Central memory CD4-positive, alpha-beta T cell (primary cell): ENCODE measurements around the gene PSPN.
"Not testable (repeated sequence)": the region's sequence is repeated elsewhere in the genome, so short reads cannot be mapped to it uniquely, and the experiment has no call there.

Experiments used
- DNase-seq: peaks from one replicate; pipeline ENCODE4 v3.0.0; 2022

Gene PSPN

DNA sequence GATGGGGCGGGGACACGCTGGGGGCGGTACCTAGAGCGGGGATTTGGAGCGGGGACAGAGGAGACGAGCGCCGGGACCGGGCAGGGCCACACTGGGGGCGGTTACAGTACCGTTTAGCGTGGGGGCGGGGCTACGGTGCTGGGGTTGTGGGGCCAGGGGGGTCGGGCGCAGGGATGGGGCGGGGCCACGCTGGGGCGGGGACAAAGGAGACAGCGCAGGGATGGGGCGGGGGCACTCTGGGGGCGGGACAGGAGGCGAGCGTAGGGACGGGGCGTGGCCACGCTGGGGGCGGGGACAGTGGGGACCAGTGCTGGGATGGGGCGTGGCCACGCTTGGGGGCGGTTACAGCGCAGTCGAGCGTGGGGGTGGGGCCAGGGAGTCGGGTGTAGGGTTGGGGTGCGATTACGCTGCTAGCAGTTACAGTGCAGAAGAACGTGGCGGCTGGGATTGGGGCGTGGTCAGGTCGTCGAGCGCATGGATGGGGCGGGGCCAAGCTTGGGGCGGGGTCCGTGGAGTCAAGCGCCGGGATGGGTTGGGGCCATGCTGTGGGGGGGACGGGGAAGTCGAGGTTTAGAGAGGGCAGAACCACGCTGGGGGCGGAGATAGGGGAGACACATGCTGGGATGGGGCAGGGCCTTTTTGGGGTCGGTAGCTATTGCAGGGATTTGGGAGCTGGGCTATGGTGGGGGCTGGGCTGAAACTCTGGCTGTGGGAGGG is 2.5 kb downstream of the PSPN start:
- DNase-seq, result peak; percentile 95

- DNase-seq, result peak; percentile 98
Measured at GRCh38 chr19:6372594-6373095, 3.1 kb downstream of the PSPN start, which contains the start of gene ALKBH7. ALKBH7 (plus strand) TSS chr19:6372794; CDS start chr19:6372821, 27 bp downstream.

GRCh38 chr19:6364353-6364752 is 11.4 kb downstream of the PSPN start:
- DNase-seq, result no peak

DNA sequence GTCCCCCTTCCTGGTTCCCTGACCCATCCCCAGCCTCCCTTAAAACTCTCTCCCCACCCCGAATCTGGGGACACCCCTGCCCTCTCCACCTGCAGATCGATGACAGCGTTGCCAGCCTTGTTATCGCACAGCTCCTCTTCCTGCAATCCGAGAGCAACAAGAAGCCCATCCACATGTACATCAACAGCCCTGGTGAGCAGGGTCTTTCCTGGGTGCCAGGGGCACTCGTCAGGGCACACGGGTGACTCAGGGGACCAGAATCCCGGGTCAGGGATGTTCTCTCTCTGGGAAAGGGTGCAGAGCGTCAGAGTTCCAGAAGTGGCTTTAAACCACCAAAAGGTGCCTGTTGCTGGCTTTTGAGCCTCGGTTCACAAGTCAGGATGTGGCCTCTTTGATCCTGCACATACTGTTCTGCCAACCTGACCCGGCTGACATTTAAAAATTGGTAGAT is 13.4 kb downstream of the PSPN start:
- DNase-seq, result peak; percentile 70

- DNase-seq, result no peak
Measured at GRCh38 chr19:6362027-6362350, 13.7 kb downstream of the PSPN start.

GRCh38 chr19:6360857-6361216 is 14.9 kb downstream of the PSPN start:
- DNase-seq, result not testable (repeated sequence)

DNA sequence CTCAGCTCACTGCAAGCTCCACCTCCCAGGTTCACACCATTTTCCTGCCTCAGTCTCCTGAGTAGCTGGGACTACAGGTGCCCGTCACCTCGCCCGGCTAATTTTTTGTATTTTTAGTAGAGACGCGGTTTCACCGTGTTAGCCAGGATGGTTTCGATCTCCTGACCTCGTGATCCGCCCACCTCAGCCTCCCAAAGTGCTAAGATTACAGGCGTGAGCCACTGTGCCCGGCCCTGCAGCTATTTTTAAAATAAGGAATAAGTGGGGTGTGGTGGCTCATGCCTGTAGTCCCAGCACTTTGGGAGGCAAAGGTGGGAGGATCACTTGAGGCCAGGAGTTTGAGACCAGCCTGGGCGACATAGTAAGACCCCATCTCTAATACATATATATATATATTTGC is 15.3 kb downstream of the PSPN start:
- not testable (repeated sequence) for DNase-seq

DNA sequence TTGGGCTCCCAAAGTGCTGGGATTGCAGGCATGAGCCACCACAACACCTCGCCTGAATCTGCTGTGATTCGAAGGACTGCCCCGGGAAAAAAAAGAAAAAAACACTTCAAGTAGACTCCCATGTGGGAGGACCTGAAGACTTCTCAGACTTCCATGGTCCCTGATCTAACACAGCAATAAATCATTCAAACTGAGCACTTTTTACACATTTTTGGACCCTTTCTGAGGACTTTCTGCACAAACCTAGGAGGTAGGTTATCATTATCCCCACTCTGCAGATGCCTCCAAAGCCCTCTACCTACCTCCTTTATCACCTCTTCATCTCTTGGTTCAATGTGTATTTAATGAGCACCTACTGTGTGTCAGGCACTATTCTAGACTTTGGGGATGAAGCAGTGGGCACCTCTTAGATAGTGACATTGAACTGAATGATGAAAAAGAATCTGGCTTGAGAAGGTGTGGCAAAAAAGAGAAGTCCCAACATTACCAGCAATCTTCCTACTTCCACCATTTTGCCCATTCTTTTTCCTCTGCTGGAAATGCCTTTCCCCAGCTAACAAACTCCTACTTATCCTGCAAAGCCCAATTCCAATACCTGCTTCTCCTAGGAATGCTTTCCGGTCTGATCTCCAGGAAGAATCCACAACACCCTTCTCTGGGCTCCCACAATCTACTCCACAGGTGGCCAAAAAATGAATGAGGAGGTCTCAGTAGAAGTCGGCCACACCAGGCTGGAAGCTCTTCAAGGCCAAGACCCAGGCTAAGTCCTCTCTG is 16.0 kb downstream of the PSPN start:
- no peak for DNase-seq

GRCh38 chr19:6358003-6358402 is 17.7 kb downstream of the PSPN start:
- DNase-seq, result no peak

DNA sequence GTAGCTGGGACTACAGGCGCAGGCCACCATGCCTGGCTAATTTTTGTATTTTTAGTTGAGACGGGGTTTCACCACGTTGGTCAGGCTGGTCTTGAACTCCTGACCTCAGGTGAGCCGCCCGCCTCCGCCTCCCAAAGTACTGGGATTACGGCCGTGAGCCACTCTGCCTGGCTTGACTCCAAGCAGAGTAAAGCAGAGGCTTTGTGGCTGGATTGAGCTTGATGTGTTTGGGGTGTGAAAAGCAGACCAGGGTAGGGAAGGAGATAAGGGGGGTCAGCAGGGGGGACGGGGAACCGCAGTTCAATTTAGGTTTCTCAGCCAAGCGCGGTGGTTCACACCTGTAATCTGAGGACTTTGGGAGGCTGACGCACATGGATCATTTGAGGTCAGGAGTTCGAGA is 18.6 kb downstream of the PSPN start:
- no peak for DNase-seq

DNA sequence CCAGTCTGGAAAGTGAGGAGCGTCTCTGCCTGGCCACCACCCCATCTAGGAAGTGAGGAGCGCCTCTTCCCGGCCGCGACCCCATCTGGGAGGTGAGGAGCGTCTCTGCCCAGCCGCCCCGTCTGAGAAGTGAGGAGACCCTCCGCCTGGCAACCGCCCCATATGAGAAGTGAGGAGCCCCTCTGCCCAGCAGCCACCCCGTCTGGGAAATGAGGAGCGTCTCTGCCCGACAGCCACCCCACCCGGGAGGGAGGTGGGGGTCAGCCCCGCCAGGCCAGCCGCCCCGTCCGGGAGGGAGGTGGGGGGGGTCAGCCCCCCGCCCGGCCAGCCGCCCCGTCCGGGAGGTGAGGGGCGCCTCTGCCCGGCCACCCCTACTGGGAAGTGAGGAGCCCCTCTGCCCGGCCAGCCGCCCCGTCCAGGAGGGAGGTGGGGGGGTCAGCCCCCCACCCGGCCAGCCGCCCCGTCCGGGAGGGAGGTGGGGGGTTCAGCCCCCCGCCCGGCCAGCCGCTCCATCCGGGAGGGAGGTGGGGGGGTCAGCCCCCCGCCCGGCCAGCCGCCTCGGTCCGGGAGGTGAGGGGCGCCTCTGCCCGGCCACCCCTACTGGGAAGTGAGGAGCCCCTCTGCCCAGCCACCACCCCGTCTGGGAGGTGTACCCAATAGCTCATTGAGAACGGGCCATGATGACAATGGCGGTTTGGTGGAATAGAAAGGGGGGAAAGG is 20.3 kb downstream of the PSPN start:
- not testable (repeated sequence) for DNase-seq

- no peak for DNase-seq
Measured at GRCh38 chr19:6354098-6354674, 21.5 kb downstream of the PSPN start.

DNA sequence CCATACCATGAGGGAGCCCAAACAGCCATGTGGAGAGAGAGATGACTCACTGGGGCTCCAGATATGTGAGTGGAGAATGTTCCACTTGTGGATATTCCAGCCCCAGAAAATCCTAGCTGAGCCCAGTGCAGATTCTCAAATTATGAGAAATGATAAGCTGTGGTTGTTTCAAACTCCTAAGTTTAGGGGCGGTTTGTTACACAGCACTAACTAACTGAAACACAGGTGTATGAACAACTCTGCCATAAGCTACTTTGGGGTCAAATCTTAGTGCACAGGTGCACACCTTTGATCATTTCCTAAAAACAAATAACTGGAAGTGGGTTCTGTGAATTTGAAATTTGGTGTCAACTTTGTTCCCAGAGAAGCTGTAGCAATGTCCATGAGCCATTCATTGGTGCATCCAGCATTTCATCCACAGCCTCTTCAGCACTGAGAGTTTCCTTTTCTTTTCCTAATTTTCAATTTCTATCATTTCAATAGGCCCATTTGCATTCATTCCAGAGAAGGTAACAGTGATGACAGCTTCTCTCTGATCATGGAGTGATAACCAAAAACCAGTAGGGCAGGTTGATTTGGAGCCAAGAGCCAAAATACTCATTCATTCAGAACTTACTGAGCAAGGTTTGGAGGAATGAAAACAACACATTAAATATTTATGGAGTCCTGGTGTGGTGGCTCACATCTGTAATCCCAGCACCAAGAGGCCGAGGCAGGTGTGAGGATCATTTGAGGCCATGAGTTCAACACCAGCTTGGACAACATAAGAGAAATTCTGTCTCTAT is 23.2 kb downstream of the PSPN start:
- no peak for DNase-seq

DNA sequence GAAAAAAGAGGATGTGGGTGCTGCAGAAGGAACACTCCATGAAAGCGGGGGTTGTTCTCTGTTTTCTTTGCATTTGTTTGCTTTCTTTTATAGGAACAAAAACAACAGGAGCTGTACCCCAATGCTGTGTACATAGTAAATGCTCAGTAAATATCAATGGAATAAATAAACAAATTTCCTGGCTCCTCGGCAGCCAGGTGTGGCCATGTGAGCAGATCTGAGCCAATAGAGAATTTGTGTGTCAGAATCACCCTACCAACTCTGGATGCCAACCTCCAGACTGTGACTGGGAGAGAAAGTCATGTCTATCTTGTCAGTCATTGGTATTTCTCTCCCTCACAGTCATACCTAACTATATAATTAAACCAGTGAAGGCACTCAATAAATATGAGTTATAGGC is 25.0 kb downstream of the PSPN start:
- DNase-seq, result no peak

GRCh38 chr19:6349271-6349670 is 26.5 kb downstream of the PSPN start:
- DNase-seq, result not testable (repeated sequence)

DNA sequence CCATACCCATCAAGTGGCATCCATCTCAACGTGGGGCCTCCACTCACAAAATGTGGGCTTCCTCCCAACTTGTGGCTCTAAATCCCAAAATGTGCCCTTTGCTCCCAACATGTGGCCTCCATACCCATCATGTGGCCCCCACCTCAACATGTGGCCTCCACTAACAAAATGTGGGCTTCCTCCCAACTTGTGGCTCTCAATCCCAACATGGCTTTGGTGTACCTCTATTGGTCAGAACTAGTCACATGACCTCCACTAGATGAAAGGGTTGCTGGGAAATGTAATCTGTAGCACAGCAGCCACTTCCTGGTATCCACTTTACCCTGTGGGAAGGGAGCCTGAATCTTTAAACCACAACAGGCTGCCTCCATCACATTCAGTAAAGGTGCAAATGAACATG is 32.3 kb downstream of the PSPN start:
- no peak for DNase-seq

GRCh38 chr19:6340493-6341201 is 35.1 kb downstream of the PSPN start:
- DNase-seq, result no peak

DNA sequence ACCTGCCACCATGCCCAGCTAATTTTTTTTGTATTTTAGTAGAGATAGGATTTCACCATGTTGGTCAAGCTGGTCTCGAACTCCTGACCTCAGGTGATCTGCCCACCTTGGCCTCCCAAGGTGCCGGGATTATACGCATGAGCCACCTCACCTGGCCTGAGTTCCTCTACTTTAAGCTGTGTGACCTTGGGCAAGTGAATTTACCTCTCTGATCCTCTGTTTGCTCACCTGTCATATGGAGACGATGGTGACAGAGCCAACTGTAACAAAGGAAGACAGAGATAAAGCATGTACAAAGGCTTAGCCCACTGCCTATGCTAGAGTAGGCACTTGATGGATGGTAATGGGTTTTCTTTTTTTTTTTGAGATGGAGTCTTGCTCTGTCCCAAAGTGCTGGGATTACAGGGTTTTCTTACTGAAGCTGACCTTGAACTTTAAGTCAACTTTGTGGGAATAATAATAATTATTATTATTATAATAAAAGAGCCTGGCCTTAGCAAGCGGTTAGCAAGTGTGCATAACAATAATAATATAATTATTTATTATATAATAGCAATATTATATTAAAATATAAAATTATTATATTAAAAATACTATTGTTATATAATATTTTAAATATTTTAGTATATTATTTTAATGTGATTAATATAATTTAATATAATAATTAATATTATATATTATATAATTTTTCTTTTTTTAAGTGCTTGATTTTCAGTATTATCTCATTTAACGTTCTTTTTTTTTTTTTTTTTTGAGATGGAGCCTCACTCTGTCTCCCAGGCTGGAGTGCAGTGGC is 41.0 kb downstream of the PSPN start:
- no peak for DNase-seq

- DNase-seq, result no peak
Measured at GRCh38 chr19:6333439-6333838, 42.3 kb downstream of the PSPN start, which contains the start of gene ACER1. ACER1 (minus strand) TSS chr19:6333612; CDS start chr19:6333551, 61 bp downstream.

DNA sequence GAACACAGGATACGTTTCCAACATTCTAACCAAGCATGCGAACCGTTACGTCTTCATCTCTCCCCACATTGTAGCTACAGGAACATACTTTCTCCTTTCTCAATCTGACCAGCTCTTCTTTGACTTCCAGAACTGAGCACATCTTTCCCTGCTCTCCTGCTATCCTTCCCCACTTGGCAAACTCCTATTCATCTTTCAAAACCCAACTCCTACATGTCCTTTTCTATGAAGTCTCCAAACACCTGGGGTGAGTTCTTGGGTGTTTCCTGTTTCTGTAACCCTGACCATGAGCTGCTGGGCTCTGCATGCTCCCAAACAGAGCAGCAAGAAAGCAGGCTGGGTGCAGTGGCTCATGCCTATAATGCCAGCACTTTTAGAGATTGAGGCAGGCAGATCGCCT is 48.9 kb downstream of the PSPN start:
- DNase-seq, result no peak

- no peak for DNase-seq
Measured at GRCh38 chr19:6325614-6326013, 50.1 kb downstream of the PSPN start.
